CD4-positive, alpha-beta T cell treated with Interleukin-4 for 1 hour (primary cell): ENCODE results near the gene MYO1D.
"Not testable (repeated sequence)": the region's sequence is repeated elsewhere in the genome, so short reads cannot be mapped to it uniquely, and the experiment has no call there.

Experiments
- DNase-seq, 2 donors: peaks; one replicate each; pipeline ENCODE4 v3.0.0-alpha.2; 2020 to 2022

MYO1D gene

DNA sequence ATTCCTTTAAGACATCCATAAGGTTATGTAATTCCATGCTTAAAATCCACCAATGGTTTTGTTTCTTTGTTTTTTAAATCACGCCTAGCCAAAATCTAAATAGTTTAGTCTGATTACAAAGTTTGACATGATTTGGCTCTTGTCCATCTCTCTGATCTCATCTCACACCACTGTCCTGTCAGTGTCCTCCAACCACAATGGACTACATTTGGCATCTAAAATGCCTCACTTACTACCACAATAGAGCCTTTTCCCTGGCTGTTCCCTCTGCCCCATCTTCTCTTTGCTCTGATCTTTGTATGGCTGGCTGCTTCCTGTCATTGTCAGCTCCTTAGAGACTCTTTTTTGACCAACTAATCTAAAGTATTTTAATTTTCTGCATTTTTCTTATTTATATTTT lies 157.2 kb downstream of the MYO1D start:
- DNase-seq: no peak

- not testable (repeated sequence) for DNase-seq
Observed at GRCh38 chr17:32714922-32715321, 162.0 kb downstream of the MYO1D start.

DNA sequence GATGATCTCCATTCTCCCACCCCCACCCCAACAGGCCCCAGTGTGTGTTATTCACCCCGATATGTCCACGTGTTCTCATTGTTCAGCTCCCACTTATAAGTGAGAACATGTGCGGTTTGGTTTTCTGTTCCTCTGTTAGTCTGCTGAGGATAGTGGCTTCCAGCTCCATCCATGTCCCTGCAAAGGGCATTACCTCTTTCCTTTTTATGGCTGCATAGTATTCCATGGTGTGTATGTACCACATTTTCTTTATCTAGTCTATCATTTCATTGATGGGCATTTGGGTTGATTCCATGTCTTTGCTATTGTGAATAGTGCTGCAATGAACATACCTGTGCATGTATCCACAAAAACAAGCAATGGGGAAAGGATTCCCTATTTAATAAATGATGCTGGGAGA lies 162.7 kb downstream of the MYO1D start:
- DNase-seq: not testable (repeated sequence)

GRCh38 chr17:32713081-32713480 lies 163.8 kb downstream of the MYO1D start:
- DNase-seq: no peak

DNA sequence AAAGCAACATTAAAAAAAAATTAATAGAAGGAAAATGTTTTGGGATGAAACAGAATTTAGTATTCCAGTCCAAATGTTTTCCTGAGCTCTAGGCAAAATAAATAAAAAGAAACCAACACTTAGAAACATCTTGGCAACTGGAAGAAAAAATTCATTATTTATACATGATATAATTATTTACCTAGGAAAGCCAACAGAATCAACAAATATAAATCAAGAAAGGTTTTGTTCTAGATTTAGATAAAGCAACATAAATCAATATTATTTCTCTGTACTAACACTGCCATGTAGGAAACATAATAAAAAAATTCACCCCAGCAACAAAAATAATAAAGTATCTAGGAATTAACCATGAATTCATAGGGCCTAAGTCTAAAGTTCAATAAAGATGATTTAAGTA lies 167.4 kb downstream of the MYO1D start:
- DNase-seq: no peak

GRCh38 chr17:32701871-32702270 lies 175.1 kb downstream of the MYO1D start:
- no peak for DNase-seq

DNA sequence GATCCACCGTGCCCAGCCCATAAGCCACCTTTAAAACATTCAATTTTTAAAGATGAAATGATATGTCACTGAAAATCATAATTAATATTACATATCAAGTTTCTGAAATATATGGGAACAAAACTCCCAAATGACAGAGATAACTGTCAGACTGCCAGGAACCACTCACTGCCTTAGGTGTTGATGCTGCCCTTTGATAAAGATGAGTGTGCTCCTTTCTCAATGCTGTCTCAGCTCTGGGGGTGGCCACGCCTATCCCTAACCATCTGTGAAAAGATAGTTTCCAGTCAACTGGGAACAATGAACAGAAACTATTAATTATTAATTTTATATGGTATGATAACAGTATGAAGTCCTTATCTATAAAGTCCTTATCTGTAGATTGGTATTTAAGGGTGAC lies 177.7 kb downstream of the MYO1D start:
- no peak for DNase-seq

DNA sequence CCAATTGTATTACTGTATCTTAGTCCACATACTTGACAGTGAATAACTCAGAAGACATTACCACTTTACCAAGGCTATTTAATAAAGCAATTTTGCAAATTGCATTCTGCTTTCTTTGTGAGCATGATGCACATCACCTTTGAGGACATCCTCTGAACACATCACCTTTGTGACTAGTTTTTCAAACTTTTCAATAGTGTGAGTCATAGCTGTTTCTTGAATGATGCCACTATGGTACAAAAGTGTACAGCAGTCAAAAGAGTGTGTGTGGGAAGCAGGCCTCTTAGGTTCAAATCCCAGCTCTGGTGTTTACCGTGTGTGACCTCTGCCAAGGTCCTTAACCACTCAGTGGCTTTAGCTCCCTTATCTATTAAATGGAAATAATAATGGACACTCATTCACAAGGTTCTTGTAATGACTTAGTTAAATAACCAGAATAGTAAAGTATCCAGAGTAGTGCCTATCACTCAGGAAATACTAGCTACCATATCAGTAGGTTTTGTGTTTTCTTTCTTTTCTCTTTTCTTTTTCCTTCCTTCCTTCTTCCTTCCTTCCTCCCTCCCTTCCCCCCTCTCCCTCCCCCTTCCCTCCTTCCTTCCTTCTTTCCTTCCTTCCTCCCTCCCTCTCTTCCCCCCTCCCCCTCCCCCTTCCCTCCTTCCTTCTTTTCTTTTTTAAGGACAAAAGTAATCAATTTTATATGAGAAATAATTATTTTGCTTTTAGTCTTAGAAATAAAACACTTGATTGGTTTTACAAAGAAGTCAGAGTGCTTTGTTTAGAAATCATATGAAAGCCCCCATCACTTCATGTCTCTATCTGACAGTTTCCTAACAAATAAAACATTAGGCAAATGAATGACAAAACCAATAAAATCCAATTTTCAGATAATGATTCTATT lies 178.9 kb downstream of the MYO1D start:
- DNase-seq: no peak

GRCh38 chr17:32696426-32696825 lies 180.5 kb downstream of the MYO1D start:
- DNase-seq: no peak

GRCh38 chr17:32695864-32696263 lies 181.1 kb downstream of the MYO1D start:
- no peak for DNase-seq

GRCh38 chr17:32693194-32693897 lies 183.6 kb downstream of the MYO1D start:
- DNase-seq: no peak

- peak in 1 of 2 donors; percentile 5 for DNase-seq
Observed at GRCh38 chr17:32692179-32692578, 184.7 kb downstream of the MYO1D start.

- DNase-seq: no peak
Observed at GRCh38 chr17:32689348-32689747, 187.6 kb downstream of the MYO1D start.

- DNase-seq: no peak
Observed at GRCh38 chr17:32688221-32688620, 188.7 kb downstream of the MYO1D start.

- DNase-seq: no peak
Observed at GRCh38 chr17:32684087-32684958, 192.6 kb downstream of the MYO1D start.

DNA sequence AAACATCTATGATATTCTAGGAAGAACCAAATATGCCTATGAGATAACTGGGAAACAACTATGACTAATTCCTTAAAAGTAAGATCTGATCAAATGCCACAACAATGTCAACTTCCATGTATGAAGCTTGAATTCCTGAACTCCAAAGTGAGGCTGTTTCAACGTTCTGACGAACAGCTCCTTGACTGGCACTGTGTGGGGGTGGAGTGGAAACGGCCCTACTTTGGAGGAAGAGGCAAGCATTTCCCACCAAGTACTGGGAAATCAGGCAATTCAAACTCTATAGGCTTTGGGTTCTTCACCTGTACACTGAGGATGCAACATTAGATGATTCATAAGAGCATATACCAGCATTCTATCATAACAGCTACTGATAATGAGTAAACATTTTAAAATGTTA lies 203.0 kb downstream of the MYO1D start:
- DNase-seq: no peak

DNA sequence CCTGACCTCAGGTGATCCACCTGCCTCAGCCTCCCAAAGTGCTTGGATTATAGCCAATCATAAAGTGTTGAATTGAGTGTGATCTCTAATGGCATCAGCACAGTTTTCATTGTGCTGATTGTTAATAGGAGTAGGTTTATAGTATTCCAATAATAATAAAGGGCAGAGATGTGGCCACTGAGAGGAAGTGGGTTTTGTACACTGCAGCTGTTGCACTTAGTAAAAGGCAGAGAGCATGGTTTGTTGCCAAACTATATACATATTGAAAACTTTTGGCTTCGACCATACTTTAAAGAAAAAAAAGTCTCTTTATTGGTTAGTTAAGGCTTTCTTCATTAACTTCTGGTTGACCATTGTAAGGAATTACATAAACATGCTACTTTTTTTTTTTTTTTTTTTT lies 204.2 kb downstream of the MYO1D start:
- no peak for DNase-seq

DNA sequence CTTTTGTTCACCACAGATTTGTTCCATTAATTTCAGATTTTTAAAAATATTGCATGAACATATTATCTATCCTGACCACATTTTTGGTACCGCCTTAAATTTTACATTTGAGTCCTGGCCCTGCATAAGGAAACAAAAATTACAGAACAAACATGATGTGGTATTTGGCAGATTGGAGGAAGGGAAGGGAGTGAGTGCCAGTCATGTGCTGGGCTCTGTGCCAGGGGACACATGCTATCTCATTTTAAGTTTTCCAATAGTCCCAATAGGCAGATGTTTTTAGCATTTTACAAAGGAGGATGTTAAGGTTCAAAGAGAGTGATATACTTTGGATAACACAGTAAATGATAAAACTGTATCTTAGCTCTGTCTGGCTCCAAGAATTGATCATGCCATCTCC lies 205.0 kb downstream of the MYO1D start:
- no peak for DNase-seq

- no peak for DNase-seq
Observed at GRCh38 chr17:32664936-32665583, 211.9 kb downstream of the MYO1D start.

GRCh38 chr17:32660496-32660985 lies 216.4 kb downstream of the MYO1D start:
- DNase-seq: no peak

DNA sequence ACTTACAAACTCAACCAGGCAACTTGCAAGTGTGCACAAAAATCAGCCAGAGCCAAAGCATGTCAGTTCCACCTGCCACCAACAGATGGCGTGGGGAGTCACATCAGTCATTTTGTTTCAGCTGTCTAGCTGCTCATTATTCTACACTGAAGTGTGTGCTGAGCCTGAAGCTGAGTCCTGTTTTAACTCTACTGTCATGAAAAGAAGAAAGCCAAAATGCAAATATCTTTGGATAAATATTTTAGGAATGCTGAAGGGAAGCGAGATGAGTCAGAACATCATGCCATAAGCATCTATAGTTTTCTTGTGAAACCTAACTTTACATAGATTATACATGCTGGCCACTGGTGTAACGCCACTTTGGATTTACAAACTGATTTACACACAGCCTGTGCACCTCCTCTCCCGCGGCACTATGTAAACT lies 217.5 kb downstream of the MYO1D start:
- DNase-seq: peak; percentile 52 to 59
